Measurements from ENCODE around the gene CFAP45.

CFAP45 gene

GRCh38 chr1:159939678-159940002 lies 39.7 kb upstream of the CFAP45 start:
- no peaks in the 10 kb centered on the region for H3K9me3 ChIP-seq (ENCODE audit: control insufficient read depth, insufficient read depth, low read length)
- H3K4me1 ChIP-seq (ENCODE audit: control insufficient read depth, low read length): peaks cover 70% of the 10 kb centered on the region
- no peaks in the 10 kb centered on the region for H3K36me3 ChIP-seq (ENCODE audit: control insufficient read depth, low read length)
- peak overlapping the region; percentile 42 for H3K4me3 ChIP-seq (ENCODE audit: low read length)
- H4K20me1 ChIP-seq (ENCODE audit: control insufficient read depth, insufficient read depth, low read depth, low read length): no peaks in the 10 kb centered on the region
- H3K79me2 ChIP-seq (ENCODE audit: control insufficient read depth, low read length): no peaks in the 10 kb centered on the region
- H3K27me3 ChIP-seq (ENCODE audit: control insufficient read depth, low read length): peaks cover 16% of the 10 kb centered on the region
- no peaks in the 10 kb centered on the region for H3F3A ChIP-seq (ENCODE audit: control insufficient read depth, insufficient read depth)
- H3K9me2 ChIP-seq (replicated peaks; ENCODE audit: control insufficient read depth, low read length): no peaks in the 10 kb centered on the region
- peak overlapping the region; percentile 76 for H3K4me2 ChIP-seq (ENCODE audit: low read length)
- no peak for TF ChIP-seq CTCF (IDR thresholded peaks at IDR 0.05; ENCODE audit: low read depth, low read length, poor library complexity, severe bottlenecking)
- peak overlapping the region; percentile 58 for H3K27ac ChIP-seq (ENCODE audit: low read depth, low read length)

DNA sequence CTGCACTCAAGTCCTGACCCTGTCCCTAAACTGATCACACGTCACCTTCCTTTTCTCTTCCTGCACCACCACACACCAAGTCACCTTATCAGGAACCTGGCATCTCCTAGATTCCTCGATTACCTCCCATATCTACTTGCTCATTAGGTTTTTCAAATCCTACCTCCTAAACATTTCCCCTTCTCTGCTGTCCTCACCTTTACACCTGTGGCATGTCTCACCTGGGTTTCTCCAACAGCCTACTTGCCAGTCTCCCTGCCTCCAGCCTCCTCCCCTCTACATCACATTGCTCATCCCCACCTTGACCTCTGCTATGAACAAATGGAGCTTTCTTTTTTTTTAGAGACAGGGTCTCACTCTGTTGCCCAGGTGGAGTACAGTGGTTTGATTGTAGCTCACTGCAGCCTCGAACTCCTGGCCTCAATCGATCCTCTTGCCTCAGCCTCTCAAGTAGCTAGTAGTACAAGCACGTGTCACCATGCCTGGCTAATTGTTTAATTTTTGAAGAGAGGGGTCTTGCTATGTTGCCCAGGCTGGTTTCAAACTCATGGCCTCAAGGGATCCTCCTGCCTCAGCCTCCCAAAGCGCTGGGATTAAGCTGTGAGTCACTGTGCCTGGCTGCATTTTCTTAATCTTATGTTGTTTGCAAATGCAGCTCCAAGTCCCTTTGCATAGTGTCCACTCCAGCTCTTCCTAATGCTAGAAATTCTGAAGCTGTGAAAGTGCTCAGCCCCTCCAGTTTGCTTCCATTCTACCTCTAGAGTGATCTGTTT lies 39.1 kb upstream of the CFAP45 start:
- no peaks in the 10 kb centered on the region for H3K9me2 ChIP-seq (replicated peaks; ENCODE audit: control insufficient read depth, low read length)
- peaks cover 70% of the 10 kb centered on the region for H3K4me1 ChIP-seq (ENCODE audit: control insufficient read depth, low read length)
- H3K79me2 ChIP-seq (ENCODE audit: control insufficient read depth, low read length): no peaks in the 10 kb centered on the region
- peak overlapping the region; percentile 58 for H3K27ac ChIP-seq (ENCODE audit: low read depth, low read length)
- H4K20me1 ChIP-seq (ENCODE audit: control insufficient read depth, insufficient read depth, low read depth, low read length): no peaks in the 10 kb centered on the region
- peak overlapping the region; percentile 76 for H3K4me2 ChIP-seq (ENCODE audit: low read length)
- no peaks in the 10 kb centered on the region for H3K36me3 ChIP-seq (ENCODE audit: control insufficient read depth, low read length)
- peaks cover 10% of the 10 kb centered on the region for H3K27me3 ChIP-seq (ENCODE audit: control insufficient read depth, low read length)
- H3K9me3 ChIP-seq (ENCODE audit: control insufficient read depth, insufficient read depth, low read length): no peaks in the 10 kb centered on the region
- no peak for TF ChIP-seq CTCF (IDR thresholded peaks at IDR 0.05; ENCODE audit: low read depth, low read length, poor library complexity, severe bottlenecking)
- TF ChIP-seq EZH2phosphoT487 (IDR thresholded peaks at IDR 0.05; ENCODE audit: borderline replicate concordance, low read length): no peak
- H3F3A ChIP-seq (ENCODE audit: control insufficient read depth, insufficient read depth): no peaks in the 10 kb centered on the region
- peak overlapping the region; percentile 68 for H3K4me3 ChIP-seq (ENCODE audit: low read length)

- H3K4me1 ChIP-seq (ENCODE audit: control insufficient read depth, low read length): peaks cover 70% of the 10 kb centered on the region
- no peaks in the 10 kb centered on the region for H3F3A ChIP-seq (ENCODE audit: control insufficient read depth, insufficient read depth)
- H3K4me2 ChIP-seq (ENCODE audit: low read length): peak overlapping the region; percentile 76
- no peaks in the 10 kb centered on the region for H4K20me1 ChIP-seq (ENCODE audit: control insufficient read depth, insufficient read depth, low read depth, low read length)
- peak overlapping the region; percentile 40 for H3K27ac ChIP-seq (ENCODE audit: low read depth, low read length)
- no peaks in the 10 kb centered on the region for H3K9me2 ChIP-seq (replicated peaks; ENCODE audit: control insufficient read depth, low read length)
- H3K4me3 ChIP-seq (ENCODE audit: low read length): peak overlapping the region; percentile 68
- H3K79me2 ChIP-seq (ENCODE audit: control insufficient read depth, low read length): no peaks in the 10 kb centered on the region
- peaks cover 8% of the 10 kb centered on the region; the same call in 1 of the 2 replicates for H3K27me3 ChIP-seq (ENCODE audit: control insufficient read depth, low read length)
- H3K36me3 ChIP-seq (ENCODE audit: control insufficient read depth, low read length): no peaks in the 10 kb centered on the region
- H3K9me3 ChIP-seq (ENCODE audit: control insufficient read depth, insufficient read depth, low read length): no peaks in the 10 kb centered on the region
- no peak for TF ChIP-seq EZH2phosphoT487 (IDR thresholded peaks at IDR 0.05; ENCODE audit: borderline replicate concordance, low read length)
- TF ChIP-seq CTCF (IDR thresholded peaks at IDR 0.05; ENCODE audit: low read depth, low read length, poor library complexity, severe bottlenecking): no peak
Measured at GRCh38 chr1:159938211-159938852, 38.4 kb upstream of the CFAP45 start.

Data from DOHH2 (cell line).